NCI-H1436 (cell line): ENCODE results near the gene NCOA3.
"Not testable (repeated sequence)": the region's sequence is repeated elsewhere in the genome, so short reads cannot be mapped to it uniquely, and the experiment has no call there.

Experiments used
- DNase-seq: peaks from one replicate; lab custom pipeline; 2025; lab: John Stamatoyannopoulos, UW

The NCOA3 gene

GRCh38 chr20:47501116-47501481, 588 bp upstream of the NCOA3 start:
- no peak for DNase-seq

- DNase-seq, result no peak
Measured at GRCh38 chr20:47502271-47503239, 868 bp downstream of the NCOA3 start.

DNA sequence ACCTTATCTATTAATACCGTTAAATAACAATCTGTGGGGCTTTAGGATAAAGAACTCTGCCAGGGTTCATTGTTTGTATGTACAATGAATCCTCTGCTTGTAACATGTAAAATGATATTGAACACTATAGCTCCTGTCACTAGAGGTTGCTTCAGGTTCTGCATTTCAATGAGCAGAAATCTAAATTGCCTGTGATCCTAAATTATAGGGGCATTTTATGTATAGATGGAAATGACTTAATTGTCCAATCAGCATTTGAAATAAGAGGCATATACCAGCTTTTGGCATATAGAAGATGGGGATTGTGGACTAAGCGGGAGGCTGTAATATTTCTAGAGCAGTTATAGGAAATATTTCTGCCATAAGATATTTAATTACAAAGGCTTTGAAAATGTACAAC, 2.0 kb downstream of the NCOA3 start:
- no peak for DNase-seq

GRCh38 chr20:47506335-47506734, 4.6 kb downstream of the NCOA3 start:
- no peak for DNase-seq

- DNase-seq, result no peak
Measured at GRCh38 chr20:47506850-47507249, 5.2 kb downstream of the NCOA3 start.

DNA sequence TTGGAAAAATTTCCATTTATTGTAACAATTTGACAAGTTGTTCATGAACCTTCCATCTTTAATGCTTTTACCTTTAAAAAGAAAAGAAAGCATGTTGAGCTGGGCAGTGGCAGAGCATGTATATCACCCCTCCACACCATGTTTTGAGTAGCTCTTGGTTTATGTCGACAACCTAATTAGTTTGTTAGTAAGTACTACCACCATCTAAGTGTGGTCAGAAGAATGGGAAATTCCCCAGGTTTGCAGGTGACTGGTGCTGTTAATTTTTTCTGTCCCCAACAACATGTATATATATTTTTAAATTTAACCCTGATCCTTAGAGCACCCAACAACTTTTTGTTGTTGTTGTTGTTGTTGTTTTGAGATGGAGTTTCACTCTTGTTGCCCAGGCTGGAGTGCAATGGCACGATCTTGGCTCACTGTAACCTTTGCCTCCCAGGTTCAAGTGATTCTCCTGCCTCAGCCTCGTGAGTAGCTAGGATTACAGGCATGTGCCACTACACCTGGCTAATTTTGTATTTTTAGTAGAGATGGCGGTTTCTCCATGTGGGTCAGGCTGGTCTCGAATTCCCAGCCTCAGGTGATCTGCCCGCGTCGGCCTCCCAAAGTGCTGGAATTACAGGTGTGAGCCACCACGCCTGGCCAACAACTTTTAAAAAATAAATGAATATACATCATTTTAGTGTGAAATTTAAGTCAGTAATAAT, 5.7 kb downstream of the NCOA3 start:
- DNase-seq, result not testable (repeated sequence)

DNA sequence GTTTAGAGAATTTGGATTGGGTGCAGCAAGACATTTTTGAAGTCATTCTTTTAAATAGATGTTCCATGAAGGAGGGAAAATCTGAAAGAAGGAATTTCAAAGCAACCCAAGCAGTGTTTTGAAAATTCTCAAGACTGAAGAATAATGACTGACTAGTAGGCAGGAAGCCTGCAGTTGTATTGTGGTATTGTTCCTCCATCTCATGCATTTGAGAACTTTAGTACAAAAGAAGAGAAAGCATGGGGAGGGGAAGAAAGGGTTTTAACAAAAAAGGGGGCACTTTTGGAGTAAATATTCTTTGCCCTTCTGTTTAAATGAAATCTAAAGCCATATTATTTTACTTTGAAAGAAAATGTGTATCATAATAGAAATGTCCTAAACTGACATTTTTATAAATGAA, 6.6 kb downstream of the NCOA3 start:
- no peak for DNase-seq

- no peak for DNase-seq
Measured at GRCh38 chr20:47509104-47509661, 7.5 kb downstream of the NCOA3 start.

DNA sequence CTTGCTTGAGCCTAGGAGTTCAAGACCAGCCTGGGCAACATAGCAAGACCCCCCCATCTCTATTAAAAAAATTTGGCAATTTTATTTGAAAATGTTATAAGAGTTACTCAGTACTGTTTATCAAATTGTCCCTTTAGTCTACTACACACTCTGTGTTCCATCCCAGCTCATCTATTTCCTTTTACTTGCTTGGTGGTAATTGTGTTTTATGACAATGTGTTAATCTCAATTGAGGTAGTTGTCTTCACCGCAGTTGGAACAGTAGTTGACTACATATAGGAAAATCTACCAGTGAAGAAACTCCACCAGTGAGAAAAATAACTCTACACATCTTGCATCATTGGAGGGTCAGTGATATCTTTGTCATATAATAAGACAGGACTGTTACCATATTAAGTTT, 8.0 kb downstream of the NCOA3 start:
- no peak for DNase-seq

- no peak for DNase-seq
Measured at GRCh38 chr20:47515843-47516242, 14.2 kb downstream of the NCOA3 start.

- no peak for DNase-seq
Measured at GRCh38 chr20:47521059-47521808, 19.5 kb downstream of the NCOA3 start.

DNA sequence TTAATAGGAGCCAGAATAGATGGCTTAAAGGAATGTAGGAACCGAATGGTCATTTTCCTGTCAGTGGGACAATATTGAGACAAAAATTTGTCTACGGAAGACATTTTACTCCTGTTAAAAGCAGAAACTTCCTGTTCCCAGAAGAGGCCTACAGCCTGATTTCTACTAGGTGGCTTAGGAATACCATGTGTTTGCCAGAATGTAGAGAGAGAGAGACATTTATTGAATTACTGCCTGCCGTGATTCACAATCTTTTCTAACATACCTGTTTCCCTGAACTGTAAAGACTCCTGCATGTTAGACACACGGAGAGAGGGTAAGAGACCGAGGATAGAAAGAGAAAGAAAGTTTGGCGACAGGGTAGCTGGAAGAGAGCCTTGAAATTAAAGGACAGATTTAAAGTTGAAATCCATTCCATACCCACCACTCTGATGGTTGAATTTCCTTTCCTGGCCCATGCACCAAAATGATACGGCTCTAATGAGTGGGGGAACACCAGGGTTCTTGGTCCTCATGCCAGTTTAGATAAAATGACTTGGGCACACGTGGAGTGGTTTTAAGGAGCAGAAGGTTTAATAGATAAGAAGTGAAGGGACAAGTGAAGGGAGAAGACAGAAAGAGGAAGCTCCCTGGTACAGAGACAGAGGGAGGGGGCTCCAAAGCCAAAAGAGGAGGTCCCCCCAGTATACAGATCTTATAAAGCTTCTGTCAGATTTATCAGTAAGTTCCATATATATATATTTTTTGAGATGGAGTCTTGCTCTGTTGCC, 22.5 kb downstream of the NCOA3 start:
- no peak for DNase-seq

GRCh38 chr20:47527004-47527800, 25.5 kb downstream of the NCOA3 start:
- DNase-seq, result no peak

- DNase-seq, result no peak
Measured at GRCh38 chr20:47529840-47530239, 28.2 kb downstream of the NCOA3 start.

DNA sequence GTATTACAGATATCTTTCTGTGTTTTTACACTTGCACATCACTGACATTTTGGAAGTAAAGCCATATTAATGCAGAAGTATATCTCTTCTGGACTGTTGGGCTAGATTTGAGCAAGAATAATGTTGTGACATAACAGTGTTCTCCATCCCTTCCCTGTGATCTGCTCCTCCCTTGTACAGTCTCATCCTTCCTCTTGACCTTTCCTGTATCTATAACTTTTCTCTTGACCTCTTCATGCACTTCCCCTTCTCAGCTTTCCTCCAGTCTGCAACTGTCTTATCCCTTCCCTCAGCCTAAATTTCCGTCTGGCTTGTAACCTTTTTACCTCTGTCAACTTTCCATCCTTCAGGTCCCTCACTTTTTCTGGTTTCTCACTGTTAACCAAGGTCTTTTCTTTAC, 29.8 kb downstream of the NCOA3 start:
- no peak for DNase-seq

DNA sequence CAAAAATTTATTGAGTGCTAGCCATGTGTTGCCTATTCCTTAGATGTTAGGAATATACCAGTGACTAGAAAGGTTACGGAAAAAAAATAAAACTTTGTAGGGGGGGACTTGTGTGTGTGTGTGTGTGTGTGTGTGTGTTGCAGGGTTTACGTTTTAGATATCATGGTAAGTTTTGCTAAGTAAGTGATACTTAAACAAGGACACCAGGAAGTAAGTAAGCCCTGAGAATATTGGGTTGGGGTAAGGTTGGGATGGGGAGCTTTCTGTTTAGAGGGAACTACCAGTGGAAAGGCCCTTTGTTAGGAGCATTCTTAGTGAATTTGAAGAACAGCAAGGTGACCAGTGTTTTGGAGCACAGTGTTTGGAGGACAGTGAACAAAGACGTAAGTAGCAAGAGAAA, 30.3 kb downstream of the NCOA3 start:
- DNase-seq, result no peak

- no peak for DNase-seq
Measured at GRCh38 chr20:47533518-47534062, 31.9 kb downstream of the NCOA3 start.

GRCh38 chr20:47534405-47534804, 32.7 kb downstream of the NCOA3 start:
- no peak for DNase-seq

GRCh38 chr20:47535088-47535487, 33.4 kb downstream of the NCOA3 start:
- DNase-seq, result no peak

DNA sequence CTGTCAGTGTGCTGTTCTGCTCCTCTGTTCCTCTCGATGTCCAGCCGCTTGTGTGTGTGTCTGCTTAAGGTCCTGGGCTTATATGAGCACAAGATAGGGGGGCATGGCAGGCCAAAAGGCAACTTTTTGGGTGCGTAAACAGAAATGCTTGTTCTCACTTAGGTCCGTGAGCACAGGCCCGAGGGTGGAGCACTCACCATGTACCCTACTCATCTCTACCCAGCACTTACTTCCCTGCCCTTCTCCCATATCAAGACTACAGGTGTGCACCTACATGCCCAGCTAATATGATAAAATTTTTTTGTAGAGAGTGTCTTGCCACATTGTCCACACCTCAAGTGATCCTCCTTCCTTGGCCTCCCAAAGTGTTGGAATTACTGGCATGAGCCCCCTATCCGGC, 34.3 kb downstream of the NCOA3 start:
- no peak for DNase-seq
